GM18867 (cell line): ENCODE data around the gene SOWAHA.

Experiments
- ATAC-seq: cut with Tn5 transposase; IDR thresholded peaks from one replicate; pipeline ENCODE4 v1.9.1; 2021; ENCODE audit warnings: mild to moderate bottlenecking, moderate library complexity; ENCODE audit not compliant: unreplicated experiment

Gene SOWAHA

GRCh38 chr5:132825033-132825833 is 12.1 kb downstream of the SOWAHA start:
- ATAC-seq = no peak

- ATAC-seq = no peak
These were observed 12.8 kb downstream of the SOWAHA start for GRCh38 chr5:132825834-132826391.

- no peak for ATAC-seq
These were observed 13.5 kb downstream of the SOWAHA start for GRCh38 chr5:132826424-132827082.

DNA sequence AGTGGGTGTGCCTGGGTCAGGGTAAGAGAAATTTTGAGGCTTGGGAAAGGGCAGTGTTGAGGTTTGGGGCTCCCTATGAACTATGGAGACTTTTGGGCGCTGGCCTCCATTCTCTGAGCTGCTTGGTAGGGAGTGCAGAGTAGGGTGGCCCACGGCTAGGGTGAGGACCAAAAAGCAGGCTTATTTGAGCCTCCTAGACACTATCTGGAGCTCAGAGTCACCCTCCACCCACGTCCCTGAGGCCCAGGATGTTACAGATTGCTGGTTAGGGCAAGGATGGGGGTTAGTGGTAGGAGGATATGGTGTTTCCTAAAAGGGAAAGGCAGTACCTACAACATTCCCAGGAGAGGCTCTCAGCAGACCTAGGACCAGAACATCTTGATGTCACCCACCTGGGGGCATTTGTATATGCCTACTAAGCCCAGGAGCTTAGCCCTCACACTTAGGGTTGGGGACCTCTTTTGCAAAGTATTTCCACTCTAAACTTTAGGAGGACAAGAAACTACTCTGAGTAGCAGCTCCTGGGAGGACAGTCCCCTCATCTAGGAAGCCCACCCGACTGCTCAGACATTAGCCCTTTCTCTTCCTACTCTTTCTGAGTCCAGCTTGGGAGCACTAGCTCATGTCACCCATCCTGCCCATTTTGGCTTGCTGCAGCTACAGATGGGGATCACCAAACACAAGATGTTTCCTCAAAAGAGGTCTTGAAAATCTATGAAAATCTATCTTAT is 15.0 kb downstream of the SOWAHA start:
- no peak for ATAC-seq

DNA sequence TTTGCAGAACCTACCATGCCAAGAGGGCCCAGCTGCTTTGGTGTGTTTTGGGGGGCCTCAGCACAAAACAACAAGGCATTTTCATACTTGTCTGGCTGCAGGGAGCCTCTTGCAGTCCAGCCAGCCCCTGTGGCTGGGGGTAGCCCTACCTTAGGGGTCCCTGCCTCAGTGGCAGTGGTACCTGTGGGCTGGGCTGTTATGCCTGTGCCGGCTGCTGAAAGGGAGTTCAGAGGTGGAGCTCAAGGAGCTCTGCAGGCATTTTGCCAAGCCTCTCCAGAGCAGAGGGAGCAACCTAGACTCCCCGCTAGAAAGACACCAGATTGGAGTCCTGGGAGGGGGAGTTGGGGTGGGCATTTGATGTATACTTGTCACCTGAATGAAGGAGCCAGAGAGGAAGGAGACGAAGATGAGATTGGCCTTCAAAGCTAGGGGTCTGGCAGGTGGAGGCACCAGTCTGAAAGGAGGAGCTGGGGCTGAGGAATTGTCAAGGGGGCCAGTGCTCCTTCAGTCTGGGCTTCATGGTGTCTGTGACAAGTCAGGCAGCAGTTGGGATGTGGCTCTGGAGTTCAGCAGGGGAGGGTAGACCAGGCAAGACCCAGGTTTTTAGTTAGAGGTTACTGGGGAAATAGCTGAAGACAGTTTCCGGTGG is 15.9 kb downstream of the SOWAHA start:
- ATAC-seq = no peak

DNA sequence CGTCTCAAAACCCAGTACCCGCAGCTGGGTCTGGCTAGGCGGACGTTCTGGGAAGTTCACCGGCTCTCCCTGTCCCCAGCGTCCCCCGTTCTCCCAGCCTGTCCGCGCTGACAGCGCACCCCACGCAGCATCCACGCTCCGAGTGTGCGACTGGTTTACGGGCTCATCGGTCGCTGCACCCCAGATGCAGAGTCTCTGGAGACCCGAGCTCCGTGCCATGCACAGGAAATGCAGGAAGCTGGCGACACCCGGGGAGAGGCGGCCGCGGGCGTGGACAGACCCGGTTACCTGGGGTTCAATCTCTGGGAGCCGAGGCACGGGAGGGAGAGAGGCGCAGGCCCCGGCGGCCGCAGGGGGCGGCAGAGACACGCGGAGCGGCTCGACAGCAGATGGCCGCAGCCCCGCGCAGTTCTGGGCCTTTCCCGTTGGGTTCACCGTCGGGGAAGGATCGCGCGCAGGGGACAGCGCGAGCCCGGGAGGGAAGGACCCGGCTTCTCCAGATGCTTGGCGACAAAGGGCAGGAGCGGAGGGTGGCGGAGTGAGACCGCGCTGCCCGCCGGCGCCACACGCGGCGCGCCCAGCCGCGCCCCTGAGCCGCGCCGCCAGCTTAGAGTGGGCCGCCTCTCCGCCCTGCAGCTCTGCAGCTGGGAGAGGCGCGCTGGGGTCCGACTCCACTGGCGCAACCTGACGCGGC is 16.8 kb downstream of the SOWAHA start:
- peak; percentile 80 for ATAC-seq

GRCh38 chr5:132830436-132831094 is 17.5 kb downstream of the SOWAHA start, which contains the start of gene SHROOM1:
TSS of gene SHROOM1 (minus strand) at chr5:132830647. CDS start at chr5:132826140, 4,507 bp downstream.
- ATAC-seq = peak; percentile 74

- ATAC-seq = no peak
These were observed 18.2 kb downstream of the SOWAHA start for GRCh38 chr5:132831095-132831860.

- no peak for ATAC-seq
These were observed 19.5 kb downstream of the SOWAHA start for GRCh38 chr5:132832612-132833011.

GRCh38 chr5:132834057-132834456 is 21.0 kb downstream of the SOWAHA start:
- ATAC-seq = no peak

- ATAC-seq = no peak
These were observed 23.8 kb downstream of the SOWAHA start for GRCh38 chr5:132836852-132837251.

GRCh38 chr5:132837868-132838267 is 24.8 kb downstream of the SOWAHA start:
- ATAC-seq = no peak

DNA sequence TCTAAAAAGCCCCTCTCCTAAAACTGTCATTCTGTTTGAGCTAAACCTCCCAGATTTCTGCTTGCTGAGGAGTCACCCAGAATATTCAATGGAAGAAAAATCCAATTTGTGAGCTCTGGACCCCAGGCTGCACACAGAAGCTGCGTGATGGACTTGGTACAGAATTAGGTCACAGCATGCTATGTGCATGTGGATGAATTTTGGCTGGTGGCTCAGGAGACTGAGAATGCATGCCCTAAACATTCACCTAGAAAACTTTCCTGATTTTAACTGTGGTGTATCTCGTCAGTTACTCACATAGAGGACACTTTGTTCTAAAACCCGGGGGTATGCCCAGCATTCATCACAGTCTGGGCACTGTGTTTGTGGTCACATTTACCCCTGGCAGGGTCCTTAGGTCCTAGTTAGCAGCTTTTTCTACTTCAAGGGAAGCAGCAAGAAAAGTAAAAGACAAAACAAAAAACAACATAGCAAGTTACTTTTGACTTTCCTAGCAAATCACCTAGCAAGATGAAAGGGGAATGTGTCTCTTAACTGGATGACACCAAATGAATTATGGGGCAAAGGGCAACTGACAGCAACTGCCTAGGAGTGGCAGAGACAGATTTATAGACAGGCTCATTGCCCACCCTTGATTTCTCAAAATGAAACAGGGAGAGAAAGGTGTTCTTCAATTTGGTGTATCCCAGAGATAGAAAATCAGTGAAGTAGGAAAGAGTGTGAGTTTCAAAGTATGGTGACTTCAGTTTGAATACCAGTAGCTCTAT is 25.6 kb downstream of the SOWAHA start:
- no peak for ATAC-seq

- no peak for ATAC-seq
These were observed 26.6 kb downstream of the SOWAHA start for GRCh38 chr5:132839426-132840301.

- no peak for ATAC-seq
These were observed 27.2 kb downstream of the SOWAHA start for GRCh38 chr5:132840313-132840712.

- ATAC-seq = no peak
These were observed 27.8 kb downstream of the SOWAHA start for GRCh38 chr5:132840896-132841295.

GRCh38 chr5:132841305-132841704 is 28.2 kb downstream of the SOWAHA start:
- ATAC-seq = no peak
